ENCODE results near the gene SCN4A.

DNA sequence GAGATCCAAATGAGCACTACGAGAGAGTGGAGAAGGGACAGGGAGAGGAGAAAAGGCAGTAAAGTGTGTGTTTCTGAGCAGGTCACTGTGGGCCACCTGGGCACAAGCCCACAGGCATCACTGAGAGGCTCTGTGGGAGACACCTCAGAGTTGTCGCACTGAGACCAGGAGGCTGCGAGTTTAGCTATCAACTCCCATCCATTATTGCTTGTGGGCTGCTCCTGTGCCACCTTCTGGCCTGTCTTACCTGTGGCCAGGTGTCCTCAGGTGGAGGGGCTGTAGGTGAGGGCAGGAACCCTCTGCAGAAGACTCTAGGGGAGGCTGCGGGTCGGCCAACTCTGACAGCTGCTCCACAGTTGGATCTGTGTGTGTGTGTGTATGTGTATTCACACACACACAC lies 22.9 kb upstream of the SCN4A start:
- TF ChIP-seq, protein P1, sequence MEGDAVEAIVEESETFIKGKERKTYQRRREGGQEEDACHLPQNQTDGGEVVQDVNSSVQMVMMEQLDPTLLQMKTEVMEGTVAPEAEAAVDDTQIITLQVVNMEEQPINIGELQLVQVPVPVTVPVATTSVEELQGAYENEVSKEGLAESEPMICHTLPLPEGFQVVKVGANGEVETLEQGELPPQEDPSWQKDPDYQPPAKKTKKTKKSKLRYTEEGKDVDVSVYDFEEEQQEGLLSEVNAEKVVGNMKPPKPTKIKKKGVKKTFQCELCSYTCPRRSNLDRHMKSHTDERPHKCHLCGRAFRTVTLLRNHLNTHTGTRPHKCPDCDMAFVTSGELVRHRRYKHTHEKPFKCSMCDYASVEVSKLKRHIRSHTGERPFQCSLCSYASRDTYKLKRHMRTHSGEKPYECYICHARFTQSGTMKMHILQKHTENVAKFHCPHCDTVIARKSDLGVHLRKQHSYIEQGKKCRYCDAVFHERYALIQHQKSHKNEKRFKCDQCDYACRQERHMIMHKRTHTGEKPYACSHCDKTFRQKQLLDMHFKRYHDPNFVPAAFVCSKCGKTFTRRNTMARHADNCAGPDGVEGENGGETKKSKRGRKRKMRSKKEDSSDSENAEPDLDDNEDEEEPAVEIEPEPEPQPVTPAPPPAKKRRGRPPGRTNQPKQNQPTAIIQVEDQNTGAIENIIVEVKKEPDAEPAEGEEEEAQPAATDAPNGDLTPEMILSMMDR (IDR thresholded peaks at IDR 0.05), result no peak
- TF ChIP-seq POLR2A (IDR thresholded peaks at IDR 0.05), result no peak

Measured in tibial nerve (tissue), 3 donors.